NCI-H748 (cell line): Measurements from ENCODE around the gene PTRHD1.
"Not testable (repeated sequence)": the region's sequence is repeated elsewhere in the genome, so short reads cannot be mapped to it uniquely, and the experiment has no call there.

Source experiments
- DNase-seq: peaks from one replicate; lab custom pipeline; 2025; ENCODE audit not compliant: unreplicated experiment; lab: John Stamatoyannopoulos, UW

Gene PTRHD1, protein sequence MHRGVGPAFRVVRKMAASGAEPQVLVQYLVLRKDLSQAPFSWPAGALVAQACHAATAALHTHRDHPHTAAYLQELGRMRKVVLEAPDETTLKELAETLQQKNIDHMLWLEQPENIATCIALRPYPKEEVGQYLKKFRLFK

DNA sequence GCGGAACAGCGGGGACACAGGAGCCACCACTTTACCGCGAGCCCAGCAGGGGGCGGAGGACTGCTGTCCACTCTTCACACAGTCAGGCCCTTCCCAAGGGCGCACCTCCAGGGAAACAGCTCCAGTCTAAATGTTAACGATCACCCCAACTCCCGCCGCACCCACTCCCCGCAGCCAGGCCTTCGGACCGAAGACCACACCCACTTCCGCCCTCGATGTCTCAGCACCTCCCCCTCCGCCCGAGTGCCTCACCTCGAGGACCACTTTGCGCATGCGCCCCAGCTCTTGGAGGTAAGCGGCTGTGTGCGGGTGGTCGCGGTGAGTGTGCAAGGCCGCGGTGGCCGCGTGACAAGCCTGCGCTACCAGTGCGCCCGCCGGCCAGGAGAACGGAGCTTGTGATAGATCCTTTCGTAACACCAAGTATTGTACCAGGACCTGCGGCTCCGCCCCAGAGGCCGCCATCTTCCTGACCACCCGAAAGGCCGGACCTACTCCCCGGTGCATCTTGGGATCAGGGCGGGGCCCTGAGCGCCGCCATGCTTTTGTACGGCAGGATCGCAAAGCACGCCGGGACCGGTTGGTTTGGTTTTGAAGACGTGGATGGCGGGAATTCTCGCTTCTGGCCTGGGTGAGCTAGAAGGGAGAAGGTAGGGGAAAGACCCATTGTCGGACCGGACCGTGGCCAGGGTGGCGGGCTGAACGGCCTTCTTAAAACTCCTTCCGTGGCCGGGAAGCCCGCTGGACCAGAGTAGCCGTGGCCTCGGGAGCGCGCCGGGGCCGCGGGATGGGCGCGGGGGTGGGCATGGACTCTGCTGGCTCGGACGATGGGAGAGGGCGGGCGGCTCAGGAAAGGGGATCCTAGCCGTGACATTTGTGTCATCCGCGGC lies at the start of gene PTRHD1, which contains the start of gene CENPO:
TSS of gene PTRHD1 (minus strand) at position 518 of the 887 bp plus-strand sequence. CDS start at position 504, 14 bp downstream.
TSS of gene CENPO (plus strand) at position 552 of the 887 bp plus-strand sequence. CDS start 495 bp downstream, outside the sequence.
- DNase-seq: peak; percentile 98

DNA sequence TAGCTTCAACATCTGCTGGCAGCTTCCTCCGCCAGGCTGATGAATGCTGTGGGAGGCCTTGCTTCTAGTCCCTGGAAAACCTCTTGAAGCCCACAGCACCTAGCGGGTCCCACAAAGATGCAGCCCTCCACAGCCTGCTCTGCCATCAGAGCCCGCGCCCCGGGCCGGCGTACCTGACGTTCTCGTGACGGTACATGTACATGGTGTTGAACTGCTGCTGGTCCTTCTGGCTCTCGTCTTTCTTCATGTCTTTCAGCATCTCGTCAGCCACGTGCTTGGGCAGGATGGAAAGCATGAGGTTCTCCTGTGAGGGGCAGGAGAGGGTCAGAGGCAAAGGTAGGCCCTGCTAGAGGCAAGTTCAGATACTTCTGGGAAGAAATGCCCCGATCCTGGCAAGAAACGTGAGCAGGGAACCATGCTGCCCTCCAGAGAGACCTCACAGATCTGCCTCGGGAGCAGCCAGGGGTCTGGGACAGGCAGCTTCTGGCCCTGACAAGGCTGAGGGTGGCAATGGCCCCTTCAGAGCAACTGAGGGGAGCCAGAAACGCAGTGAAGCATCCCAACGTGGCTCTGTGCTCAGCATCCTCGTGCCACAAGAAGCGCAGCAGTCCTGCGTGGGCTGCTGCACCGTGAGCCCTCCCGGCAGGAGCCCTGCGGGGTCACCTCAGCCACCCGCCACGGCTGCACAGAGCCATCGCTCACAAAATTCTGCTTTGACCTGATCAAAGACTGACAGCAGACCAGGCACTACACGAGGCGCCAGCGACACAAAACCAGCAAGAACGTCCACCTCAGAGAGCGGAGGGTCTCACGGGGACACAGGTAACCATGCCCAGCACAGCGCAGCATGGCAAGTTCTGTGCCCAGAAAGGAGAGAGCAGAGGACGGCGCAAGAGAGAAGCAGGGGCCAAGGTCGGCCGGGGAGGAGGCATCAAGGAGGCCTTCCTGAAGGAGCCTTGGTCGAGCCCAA lies 49.2 kb upstream of the PTRHD1 start:
- no peak for DNase-seq

DNA sequence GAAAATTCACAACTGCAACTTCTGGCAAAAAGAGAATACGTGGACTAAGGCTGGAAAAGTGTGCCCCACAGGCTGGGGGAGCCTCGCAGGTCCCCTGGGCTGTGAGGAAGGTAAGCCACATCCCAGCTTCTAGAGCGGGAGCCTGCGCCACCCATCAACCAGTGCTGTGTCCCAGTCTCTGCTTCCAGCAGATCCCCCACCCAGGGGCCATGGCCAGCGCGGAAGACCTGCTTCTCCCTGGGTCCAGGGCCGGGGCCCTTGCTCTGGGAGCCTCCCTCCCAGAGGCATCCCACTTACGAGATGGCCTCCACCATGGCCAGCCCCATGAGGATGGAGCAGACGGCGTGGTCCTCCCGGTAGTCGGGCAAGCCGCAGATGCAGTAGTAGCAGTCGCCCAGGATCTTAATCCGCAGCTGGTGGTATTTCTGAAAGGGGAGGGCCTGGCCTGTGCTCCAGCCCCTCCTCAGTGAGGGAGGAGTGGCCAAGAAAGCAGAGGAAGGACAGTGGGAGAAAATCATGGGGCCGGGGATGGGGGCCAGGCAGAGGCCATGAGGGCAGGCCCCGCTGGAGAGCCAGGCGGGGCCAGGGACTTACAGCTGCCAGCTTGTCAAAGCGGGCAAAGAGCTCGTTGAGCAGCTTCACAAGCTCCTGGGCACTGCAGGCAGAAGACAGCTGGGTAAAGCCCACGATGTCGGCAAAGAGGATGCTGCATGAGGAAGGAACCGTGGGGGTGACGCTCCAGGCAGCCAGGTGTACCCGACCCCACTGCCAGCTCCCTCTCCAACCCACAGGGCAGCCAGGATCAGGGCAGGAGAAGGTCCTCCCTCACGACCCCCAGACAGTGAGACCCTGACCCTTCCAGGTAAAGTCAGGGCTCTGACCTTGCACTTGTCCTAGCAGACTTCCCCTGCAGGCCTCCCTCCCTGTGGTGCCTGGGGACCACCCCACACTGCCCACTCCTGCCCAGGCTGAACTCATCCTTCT lies 48.1 kb upstream of the PTRHD1 start:
- DNase-seq: no peak

DNA sequence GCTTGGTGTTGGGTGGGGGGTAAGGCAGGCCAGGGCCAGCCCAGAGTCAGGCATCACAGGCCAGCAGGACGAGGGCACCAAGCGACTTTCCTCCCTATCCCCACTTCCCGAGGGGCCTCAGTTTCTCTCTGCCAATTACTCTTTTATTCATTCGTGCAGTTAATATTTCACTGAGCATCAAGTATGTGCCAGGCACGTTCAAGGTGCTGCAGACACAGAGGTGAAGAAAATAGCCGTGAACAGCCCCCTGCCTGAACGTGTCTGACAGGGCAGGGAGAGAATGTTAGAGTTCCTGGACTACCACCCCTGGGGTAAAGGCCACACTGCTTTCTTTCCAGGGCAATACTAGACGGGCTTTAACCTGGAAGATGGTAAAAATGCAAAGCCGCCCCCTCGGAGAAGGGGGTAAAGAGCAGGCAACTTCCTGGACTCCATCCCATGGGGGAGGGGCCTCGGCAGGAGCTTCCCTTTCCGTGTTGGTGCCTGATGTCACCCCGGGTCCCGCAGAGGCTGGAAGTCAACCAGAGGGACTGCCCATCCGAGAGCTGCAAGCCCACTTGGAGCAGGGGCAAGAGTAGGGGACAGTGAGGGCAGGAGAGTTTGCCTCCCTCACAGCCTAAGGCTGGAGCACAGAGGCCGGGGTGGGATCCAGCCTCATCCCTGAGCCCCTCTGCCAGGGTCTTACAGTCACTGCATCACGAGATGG lies 47.1 kb upstream of the PTRHD1 start:
- DNase-seq: no peak

DNA sequence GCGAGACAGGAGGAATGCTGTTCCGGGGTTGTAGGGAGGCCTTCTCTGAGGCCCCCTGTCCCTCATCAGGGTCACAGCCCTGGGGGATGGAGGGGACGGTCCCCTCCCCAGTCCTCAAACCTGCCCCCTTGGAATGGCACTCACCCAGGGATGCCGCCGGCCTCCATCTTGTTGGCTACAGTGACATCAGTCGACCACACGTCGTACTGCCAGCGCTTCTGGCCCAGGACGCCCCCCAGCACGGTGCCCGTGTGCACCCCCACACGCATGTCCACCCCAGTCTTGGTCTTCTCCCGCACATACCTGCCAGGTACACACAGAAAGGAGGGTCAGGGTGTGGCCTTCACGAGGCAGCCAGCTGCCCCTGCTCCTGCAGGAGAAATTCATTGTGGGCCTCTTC lies 46.5 kb upstream of the PTRHD1 start:
- DNase-seq: no peak

DNA sequence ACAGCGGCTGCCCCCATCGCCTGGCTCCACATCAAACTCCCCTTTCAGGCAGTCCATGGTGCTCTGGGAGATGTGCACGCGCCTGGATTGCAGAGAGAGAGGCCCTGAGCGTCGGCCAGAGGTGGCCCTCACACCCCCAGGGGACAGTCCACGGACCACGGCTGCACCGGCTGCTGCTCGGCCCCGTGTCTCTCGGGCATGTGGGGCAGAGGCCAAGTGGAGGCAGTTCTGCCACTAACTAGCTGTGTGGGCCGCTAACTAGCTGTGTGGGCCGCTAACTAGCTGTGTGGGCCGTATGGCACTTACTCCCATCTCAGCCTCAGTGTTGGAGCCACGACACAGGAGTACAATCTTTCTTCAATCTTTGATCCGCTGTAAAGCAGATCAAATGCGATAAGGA lies 45.4 kb upstream of the PTRHD1 start:
- DNase-seq: no peak

DNA sequence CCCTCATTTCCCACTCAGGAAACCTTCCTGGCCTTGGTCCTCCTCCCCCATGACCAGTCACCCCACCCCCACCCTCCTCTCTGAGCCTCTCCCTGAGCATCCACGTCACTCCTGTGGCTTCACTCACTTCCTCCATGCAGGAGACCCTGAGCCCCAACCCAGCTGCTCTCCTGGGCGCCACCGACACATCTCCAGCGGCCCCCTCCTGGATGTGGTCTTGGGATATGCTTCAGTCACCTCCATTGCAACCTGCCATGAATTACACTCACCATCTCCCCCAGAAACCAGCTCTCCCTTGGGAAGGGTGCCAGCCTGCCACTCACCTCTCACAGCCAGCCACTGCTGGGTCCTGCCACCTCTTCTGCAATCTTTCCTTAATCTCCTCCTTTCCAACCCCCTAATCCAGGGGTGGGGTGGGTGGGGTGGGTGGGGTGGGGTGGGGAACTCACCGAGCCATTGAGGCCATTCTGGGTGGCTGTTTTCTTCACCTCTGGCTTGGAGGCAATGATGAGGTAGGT lies 44.9 kb upstream of the PTRHD1 start:
- DNase-seq: no peak

DNA sequence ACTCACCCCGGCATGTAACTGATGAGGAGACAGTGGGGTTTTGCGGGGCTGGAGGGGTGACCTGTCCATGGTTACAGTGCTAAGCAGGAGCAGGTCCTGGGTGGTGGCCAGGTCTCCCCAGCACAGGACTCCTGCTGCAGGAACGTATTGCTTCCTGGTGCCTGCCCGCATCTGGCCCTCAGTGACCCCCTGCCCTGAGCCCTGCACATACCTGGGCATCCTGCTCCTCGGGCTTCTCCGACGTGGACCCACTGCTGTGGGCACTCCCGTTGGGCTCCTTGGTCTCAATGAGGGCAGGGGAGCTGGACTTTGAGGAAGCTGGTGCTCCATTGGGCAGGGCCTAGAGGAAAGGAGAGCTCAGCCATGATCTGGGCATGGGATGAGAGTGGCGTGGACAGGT lies 43.5 kb upstream of the PTRHD1 start:
- DNase-seq: no peak

DNA sequence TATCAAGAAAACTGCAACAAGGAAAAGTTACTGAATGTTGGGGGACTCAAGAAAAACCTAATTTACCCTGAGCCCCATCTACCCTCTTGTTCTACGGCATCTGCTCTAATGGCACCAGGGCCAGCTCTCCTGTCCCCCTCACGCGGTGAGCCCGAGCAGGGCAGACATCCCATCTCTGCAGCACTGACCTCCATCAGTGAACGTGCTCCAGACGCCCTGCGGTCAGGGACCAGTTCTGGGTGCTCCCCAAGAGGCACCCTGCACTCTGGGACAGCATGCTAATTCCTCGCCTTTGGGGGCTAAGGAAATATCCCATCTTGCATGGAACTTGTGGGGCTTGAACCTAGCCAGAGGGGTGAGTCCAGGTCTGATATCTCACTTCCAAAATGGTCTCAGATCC lies 43.0 kb upstream of the PTRHD1 start:
- DNase-seq: no peak

DNA sequence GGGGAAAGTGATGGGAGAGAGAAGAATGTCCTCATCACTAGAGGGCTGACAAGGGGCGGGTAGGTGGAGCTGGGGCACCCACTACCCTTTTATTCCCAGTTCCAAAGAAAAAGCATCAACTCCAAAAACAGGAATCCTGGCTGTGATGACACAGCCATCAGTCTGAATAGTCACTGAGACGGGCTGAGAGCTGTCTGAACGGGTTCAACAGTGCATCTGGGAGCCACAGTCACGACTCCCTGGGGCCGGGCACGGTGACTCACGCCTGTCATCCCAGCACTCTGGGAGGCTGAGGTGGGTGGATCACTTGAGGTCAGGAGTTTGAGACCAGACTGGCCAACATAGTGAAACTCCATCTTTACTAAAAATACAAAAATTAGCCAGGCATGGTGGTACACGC lies 42.2 kb upstream of the PTRHD1 start:
- DNase-seq: not testable (repeated sequence)

DNA sequence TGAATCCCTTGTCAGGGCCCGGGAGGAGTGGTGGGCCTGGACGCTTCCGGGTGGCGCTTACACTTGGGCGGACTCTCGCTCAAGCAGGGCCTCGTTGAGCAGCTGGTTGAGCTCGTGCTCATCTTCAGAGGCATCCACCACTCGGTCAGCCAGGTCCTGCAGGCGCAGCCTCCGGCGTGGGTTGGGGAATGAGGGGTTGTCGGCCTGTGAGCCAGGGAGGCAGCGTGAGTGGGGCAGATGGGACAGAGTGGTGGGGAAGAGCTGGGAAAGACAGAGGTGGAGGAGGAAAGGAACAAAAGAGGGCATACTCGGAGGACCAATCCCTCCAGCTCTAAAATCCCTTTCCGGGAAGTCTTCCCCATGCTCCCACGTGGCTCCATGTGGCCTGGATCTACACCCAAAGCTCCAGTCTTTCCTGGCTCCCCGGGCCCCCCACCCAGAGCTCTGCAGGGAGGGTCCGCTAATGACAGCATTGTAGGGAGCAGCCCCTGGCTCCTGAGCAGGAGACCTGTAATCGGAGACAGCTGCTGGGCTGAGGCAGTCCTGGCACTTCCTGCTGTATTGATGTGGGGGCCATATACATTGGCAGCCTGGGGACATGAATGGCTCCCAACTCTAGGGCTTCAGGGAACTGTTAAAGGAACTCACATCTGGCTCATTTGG lies 41.7 kb upstream of the PTRHD1 start:
- no peak for DNase-seq

DNA sequence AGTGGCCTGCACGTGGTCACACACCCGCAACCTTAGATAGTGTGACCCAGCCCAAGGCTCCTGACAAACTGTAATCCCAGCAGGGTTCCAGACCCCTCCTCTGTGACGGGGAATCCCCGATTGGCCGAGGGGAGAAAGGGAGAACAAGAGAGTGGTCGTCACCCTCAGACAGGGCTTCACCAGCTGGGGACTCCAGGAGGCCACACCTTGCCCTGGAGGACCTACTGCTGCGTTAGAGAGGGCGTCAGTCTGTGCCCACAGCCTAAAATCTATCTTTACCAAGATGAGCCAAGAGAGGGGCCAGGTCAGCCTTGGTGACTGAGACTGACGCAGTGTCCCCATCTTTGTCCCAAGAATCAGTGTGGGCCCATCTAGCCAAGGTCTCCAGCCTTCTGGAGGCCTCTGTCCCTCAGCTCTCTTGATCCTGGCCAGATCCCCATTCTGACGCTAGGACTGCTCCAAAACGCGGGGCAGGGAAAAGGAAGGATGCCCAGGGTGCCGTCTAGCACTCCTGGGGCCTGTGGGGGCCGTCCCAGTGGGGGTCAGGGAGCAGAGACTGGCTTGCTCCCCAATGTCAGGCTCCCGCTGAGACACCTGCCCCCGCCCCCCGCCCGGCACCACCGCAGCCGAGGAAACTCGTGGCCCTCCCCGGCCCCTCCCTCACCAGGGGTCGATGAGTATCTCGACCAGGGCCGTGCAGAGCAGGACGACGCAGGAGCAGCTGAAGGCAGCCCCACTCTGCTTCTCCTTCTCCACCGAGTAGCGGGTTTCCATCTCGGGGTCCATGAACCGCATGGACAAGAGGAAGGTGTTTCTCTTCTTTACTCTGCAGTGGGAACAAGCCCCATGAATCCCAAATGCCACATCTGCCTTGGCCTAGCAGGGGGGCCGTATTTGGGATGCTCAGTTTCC lies 40.9 kb upstream of the PTRHD1 start:
- DNase-seq: no peak

DNA sequence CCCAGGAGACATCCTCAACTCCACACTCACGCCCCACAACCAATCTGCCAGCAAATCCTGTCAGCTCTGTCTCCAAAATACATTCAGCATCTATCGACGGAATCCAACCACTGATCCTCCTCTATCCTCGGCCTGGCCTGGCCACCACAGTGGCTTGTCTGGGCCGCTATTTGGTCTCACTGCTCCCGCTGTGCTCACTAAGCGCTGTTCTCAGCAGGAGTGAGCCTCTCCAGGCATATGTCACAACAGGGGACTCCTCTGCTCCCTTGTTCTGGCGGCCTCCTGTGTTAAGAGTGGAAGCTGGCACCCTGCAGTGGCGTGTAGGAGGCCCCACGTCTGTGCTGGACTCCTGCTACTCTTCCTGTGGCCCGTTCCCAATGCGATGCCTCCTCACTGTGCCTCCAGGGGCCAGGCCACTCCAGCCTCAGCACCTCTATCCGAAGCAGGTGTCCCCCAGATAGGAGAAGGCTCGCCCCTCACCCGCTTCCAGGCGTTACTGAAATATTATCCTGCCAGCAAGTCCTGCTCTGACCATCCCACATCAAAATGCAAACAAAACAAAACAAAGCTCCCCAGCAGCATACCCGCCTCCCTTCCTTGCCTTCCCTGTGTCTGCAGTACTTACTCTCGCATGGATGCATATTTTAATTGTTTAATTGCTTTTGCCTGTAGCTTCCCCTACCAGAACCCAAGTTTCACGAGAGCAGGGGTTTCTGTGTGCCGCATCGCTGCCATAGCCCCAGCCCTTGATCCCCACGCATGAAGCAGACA lies 39.9 kb upstream of the PTRHD1 start:
- peak; percentile 24 for DNase-seq

DNA sequence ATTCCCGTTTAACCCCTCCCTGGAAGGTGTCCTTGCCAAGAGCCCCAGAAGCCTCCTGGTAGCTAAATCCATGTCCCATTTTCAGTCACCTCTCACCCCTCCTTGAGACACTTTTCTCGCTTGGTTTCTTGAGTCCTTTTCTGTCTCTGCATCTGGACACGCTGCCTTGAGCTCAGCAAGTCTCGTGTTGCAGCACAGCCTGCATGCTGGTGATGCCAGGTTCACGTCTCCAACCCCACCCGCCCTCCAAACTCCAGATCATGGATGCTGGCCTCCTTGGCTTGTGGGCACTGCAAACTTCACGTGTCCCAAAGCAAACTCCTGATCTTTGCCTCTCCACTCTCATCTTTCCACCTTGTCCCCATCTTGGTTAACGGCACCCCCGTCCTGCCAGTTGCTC lies 39.3 kb upstream of the PTRHD1 start:
- no peak for DNase-seq

DNA sequence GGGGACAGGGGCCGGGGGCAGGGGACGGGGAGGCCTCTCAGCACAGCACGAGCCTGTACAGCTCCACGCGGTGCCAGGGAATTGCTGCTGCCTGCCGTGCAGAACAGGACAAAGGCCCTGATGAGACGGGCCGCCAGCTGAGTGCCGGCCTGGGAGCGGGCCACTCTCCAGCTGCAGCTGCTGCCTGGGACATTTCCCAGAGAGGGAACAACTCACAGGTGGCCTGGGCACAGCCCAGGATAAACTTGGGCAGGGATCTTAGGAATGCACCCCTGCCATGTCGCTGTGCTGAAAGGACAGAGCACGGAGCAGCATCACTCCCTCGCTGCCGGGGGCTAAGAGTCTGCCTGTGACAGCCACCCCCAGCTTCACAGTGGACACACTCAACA lies 38.9 kb upstream of the PTRHD1 start:
- DNase-seq: no peak

DNA sequence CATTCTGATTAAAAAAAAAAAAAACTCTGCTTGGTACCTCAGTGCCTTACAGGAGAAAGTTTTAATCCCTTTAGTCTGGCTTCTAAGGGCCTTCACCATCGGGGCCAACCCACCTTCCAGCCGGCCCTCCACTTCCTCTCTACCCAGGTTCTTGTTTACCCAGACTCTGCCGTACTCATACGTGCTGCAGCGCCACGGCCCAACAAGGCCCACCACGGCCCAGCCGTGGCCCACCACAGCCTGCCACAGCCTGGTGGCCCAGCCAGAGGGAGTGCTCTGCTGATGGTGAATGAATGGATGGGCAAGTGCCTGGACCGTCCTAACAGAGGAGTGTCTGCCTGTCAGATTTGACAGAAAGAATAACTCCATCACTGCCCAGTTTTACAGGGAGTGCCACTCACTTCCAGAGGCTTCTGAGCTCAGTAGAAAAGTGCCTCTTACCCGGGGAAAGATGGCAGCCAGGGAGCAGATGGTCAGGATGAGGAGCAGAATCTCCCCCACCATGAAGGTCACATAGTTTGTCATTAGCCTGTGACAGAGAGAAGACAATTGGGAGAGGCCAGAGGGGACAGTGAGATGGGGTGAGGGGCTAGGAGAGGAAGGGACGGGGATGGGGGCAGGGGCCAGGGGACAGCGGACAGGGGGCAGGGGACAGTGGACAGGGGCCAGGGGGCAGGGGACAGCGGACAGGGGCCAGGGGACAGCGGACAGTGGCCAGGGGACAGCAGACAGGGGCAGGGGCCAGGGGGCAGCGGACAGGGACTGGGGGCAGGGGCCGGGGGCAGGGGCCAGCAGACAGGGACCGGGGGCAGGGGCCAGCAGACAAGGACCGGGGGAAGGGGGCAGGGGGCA lies 38.3 kb upstream of the PTRHD1 start:
- DNase-seq: no peak
